SKM-1 treated with dmso at 0.1 percent for 144 hours (cell line): ENCODE measurements around the gene FLACC1.

ENCODE experiments used
- DNase-seq: peaks from one replicate; lab custom pipeline; 2025; ENCODE audit not compliant: unreplicated experiment; lab: John Stamatoyannopoulos, UW

FLACC1 gene

DNA sequence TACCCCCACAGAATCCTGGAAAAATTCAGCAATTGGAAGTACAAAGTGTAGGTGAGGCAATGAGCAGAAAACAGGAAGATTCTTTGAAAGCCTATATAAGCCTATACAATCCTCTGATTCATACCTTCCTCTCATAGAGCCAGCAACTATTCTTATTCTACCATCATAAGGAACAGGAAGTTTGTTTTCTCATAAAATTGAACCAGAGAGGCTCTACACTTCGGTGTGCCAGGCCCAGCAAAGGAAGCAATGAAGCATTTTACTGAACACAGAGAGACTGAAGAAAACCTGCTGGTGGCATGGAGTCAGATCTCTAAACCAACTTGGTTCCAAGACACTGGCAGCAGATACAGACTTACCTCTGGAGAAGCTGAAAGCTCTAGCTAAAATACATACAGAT, 78.1 kb downstream of the FLACC1 start:
- no peak for DNase-seq

DNA sequence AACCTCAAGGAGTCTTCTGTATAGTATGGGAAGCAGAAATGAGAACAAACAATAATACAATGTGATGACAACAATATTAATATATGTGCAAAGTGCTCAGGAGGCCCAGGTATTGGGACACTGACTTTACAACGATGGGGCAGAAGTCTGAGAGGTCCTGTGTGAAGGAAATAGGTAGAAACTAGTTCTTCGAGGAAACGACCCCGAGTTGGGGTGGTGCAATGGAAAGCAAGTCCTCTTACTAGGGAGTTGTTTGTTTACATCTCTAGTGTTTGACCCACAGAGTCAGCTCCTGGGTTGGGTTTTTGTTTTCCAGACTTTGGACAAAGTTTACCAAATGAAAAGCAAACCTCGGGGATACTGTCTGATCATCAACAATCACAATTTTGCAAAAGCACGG, 80.6 kb downstream of the FLACC1 start:
- DNase-seq, result no peak

DNA sequence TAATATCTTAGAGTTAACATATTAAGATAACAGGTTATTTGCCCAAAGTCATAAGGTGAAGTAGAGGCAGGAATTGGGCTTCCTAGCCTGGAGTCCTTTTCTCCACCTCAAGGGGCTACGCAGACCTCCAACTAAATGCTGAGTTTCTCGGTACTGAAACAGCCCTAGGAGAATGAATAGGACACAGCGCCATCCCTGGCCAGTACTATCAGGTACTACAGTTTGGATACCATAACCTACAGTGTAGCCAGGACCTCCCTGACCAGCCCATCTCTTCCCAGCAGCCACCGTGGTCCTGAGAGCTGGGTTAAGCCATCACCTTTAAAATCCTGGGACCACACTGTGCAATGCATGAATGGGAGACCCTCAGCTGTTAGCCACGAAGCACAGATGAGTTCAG, 81.2 kb downstream of the FLACC1 start:
- no peak for DNase-seq

DNA sequence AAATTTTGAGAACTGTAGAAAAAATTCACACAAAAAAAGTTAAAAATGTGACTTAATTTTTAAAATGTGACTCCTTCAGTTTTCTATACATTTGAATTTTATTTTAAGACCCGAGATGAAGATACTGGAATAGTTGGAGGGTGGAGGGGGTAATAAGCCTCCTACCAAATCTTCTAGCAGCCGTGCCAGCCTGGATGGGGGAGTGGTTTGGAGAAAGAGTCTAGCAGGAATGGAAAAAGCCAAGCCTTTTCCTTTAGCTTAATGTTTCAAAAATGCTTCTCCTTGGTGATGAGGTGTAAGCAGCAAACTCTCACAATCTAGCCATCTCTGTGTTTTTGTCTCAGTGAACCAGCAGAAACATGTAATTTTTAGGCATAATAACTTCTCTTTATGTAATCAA, 82.1 kb downstream of the FLACC1 start:
- no peak for DNase-seq

DNA sequence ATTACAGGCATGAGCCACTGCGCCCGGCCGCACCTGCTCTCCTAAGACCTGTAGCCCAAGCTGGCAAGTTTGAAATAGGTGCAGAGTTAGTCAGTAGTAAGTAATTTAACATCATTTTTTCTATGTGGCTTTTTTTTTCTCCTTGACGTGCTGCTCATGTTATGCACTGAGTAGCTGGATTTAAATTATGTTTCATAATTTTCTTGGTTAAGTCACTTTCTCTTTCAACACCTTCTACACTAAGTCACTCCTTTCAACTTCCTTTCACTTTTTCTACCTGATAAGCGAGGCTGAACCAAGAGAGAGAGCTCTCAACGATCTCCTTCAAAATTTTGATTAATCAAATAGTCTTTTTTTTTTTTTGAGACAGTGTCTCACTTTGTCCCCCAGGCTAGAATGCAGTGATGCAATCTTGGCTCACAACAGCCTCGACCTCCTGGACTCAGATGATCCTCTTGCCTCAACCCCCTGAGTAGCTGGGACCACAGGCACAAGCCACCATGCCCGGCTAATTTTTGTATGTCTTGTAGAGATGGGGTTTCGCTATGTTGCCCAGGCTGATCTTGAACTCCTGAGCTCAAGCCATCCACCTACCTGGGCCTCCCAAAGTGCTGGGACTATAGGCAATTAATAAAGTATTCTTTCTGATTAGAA, 83.7 kb downstream of the FLACC1 start:
- DNase-seq, result no peak

DNA sequence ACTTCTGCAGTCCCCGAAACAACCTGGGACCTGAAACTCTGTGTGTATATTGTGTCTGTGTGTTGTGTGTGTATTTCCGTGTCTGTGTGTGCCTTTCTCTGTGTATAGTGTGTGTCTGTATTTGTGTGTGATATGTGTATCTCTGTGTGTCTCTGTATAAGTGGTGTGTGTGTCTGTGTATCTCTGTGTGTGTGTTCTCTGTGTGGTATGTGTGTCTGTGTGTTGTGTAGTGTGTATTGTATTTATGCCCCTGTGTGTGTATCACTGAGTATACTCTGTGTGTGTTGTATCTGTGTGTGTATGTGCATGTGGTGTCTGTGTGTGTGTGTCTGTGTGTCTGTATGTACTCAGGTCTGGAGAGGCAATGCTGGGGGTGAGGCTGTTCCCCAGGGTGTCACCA, 85.2 kb downstream of the FLACC1 start:
- DNase-seq, result no peak

DNA sequence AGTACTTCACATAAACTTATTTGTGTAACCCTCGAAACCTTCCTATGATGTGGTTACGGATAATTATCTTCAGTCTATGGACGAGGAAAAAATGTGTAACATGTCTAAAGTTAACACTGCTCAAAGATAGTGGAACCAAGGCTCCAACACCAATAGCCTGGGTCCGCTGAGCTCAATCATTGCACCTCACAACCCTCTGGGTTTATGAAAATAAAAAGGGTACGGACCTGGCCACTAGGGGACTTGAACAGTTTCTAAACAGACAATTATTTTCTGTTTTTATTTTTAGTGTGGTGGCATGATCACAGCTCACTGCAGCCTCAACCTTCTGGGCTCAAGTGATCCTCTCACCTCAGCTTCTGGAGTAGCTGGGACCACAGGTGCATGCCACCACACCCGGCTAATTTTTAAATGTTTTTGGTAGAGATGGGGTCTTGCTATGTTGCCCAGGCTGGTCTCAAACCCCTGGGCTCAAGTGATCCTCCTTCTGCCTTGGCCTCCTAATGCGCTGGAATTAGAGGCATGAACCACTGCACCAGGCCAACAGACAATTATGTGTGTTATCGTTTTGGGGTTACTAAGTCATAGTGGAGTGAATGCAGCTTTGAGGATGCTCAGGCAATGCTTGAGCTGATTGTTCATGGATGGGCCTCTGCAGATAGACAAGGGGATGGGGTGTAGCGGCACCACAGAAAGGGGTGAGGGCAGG, 86.7 kb downstream of the FLACC1 start:
- DNase-seq, result no peak

DNA sequence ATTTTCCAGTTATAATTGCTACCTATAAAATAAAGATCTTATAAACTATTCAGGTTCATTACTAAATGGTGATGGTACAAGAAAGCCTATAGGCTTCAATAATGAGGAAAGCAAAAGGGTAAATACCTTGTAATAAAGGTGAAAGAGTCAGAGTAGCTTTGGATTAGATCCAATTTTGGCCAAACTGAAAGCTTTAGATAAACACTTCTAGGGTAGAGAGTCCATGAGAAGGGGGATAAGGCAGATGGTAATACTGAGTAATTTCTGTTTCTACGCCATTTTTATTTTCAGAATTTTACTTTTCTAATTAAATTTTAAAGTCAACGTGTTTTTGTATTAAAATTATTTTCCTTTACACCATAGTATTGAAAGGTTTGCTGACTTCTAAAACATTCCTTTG, 87.4 kb downstream of the FLACC1 start:
- no peak for DNase-seq

DNA sequence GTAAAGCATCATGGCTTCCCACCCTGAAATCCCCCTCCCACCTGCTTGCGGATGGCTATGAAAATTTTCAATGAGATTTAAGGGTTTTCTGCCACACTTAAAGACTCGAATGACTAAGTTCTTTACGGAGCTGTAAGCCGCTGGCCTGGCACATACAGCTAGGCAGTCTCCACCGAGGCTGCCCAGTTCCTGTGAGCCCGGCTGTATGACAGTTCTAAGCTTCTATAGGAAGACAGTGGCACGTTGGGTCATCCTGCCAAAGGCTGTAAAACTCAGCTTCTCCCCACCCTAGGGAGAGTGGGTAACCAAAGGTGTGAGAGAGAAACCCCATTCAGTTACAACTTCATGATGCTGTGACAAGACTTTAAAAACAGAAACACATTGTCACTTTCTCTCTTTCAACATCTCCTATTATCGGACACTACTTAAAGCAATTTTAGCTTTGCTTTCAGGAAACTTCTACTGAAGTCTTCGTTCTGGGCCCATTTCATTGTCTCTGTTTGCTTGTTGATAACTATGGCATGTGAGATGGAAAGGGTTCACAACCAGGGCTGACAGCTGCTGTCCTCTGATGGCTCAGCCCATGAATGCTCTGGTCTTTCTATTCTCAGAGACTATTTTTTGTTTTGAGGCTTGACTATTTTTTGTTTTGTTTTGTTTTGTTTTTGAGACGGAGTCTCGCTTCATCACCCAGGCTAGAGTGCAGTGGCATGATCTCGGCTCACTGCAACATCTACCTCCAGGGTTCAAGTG, 89.7 kb downstream of the FLACC1 start:
- no peak for DNase-seq

DNA sequence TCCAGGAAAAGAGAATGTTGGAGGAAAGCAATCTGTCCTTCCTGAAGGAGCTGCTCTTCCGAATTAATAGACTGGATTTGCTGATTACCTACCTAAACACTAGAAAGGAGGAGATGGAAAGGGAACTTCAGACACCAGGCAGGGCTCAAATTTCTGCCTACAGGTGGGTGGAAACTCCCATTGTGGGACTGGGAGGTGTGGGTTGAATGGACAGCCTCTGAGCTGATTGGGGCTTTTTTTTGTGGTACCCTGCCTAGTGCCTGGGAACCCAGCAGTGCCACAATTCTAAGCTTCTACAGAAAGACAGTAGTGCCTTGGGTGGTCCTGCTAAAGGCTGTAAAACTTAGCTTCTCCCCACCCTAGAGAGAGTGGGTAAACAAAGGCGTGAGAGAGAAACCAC, 90.5 kb downstream of the FLACC1 start:
- DNase-seq, result no peak

DNA sequence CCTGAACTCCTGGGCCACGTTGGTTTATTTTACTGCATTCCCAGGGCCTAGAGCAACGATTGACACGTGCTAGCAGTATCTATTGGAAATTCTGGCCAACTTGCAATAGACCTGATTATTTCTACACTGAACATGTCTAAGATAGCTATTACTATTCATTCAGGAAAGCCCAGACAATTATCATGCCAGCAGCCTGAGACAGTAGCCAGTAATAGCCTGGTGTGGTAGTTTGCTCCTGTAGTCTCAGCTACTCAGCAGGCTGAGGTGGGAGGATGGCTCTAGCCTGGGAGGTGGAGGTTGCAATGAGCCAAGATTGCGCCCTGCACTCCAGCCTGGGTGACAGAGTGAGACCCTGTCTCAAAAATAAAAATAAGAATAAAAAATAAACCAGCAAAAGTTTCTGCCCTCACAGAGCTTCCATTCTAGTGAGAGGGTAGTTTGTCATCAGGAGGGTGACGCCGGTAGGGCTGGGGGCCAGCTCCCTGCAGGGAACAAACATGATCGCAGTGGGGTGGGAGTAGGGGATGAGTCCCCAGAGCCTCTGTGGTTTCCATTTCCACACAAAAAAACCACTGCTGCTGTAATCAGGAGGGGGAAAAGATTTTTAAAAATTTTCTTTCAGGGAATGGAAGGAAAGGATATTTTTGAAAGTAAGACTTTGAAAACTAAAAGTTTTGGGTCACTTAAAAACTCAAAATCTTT, 92.5 kb downstream of the FLACC1 start:
- no peak for DNase-seq

DNA sequence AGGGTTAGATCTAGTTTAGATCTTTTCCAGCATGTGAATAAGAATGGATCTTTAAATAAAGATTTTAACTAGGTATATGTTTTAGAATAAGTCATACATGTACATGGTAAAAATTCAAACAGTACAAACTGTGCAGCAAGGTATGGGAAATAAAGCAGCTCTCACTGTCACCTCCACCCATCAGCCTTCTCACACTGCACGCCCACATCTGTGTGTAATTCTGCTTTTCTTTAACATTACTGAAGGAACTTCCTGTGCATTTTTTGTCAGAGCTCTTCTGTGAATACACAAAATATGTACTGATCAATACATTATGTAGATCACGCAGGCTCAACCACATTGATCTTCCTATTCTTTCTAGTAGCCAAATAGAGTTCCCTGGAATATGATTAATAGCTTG, 93.4 kb downstream of the FLACC1 start:
- no peak for DNase-seq

DNA sequence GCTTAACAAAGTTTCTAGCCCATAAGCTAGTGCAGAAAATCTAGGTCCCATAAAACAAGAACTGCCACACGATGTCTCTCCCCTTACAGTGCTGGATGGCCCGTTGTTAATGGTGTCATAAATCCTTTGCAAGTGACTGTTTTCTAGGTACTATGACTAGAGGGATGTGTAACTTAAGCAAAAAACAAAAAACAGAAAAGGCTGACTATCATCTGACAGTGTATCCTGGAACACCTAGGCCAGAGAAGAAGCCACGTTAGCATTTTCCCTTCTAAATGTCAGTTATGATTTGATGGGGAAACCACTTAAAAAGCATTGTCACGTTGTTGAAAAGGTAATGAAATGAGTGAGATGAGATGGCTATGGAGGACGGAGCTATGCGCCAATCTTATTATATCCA, 94.4 kb downstream of the FLACC1 start:
- no peak for DNase-seq

DNA sequence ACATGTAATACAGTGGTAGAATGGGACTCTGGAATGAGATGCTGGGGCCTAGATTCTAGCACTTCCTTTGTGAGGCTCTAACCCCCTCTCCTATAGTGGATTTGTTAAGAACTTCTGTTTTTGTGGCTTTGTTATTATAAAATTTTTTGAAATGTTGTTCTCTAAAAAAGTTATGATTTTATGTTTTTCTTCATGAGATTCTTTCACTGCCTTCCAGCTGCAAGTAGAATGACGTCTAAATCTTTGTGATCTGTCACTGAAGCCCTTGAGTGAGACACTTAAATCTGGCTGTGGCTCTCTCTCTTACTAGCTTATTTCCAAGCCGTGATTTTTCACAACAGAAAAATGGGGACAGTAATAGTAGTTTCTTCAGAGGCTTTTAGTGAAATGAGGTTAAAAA, 95.2 kb downstream of the FLACC1 start:
- no peak for DNase-seq

DNA sequence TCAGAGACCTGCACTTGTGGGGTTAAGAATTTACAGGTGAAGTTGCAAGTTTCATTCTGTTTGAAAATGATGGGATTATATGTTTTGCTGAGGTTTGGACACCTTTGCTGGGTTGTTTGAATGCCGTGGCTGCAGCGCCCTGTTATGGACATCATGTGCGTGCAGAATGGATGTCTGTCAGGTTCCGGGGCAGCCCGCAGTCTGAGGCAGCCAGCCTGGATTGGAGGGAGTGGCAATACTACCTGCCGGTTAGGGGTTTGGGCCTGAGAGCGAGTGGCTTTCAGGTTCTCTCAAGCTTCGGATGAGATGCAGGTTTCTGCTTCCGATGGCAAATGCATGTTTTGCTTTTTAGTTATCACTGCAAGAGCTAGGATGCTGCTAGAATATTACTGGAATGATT, 95.7 kb downstream of the FLACC1 start:
- DNase-seq, result no peak

DNA sequence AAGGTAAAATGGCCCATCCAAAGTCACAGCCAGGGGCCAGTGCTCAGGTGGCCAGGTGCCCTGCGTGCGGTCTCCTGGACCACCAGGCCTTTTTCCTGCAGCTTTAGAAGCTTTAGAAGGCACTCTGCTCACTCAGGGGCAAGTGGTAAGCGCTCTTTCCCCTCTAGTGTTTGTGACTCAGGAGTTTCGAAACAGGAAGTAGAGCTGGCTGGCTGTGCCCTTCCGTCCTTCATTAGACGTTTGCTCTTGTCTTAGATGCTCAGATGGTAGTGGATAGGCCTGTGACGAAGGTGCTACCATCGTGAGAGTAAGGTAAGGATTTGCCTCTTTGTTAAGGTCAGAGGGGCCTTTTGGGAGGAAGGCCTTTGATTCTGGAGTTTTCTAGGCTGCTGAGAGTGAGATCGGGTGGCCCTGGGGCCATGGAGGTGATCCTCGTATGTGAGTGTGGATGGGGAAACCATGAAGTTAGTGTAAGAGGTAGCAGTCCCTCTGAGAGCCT, 96.8 kb downstream of the FLACC1 start, which contains the start of gene CASP8:
Gene CASP8, plus strand, starts transcription at position 235 of the 499 bp plus-strand sequence. CDS start 5,951 bp downstream, outside the sequence.
- DNase-seq, result peak; percentile 93

DNA sequence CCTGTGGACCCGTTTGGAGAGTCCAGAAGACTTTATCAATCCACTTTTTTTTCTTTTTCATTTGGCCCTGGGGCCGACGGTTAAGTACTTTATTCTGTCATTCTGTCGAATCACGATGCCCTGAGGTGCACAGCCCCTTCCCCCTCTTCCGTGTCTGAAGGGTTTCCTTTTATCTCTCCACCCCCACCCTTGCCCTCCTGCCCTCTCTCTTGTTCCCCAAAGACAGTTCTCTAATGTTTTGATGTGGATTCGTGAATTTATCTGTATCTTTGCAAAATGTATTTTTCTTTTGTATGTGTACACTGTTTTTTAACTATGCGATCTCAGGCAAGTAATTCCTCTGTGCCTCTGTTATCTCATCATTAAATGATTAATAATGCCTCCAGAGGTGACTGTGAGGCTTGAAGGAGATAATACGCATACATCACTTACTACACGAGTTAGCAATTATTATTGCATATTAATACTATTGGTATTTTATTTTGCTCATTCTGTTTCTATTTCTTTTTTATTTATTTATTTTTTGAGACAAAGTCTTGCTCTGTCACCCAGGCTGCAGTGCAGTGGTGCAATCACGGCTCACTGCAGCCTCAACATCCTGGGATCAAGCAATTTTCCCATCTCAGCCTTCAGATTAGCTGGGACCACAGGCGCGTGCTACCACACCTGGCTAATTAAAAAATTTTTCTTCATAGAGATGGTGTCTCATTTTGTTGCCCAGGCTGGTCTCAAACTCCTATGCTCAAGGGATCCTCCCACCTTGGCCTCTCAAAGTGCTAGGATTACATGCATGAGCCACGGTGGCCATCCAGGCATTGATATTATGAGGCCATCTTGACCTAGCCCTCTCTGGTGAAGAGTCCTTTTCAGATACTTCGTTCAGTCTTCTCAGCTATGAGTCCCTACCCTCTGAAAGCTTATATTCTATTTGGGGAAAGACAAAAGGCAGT, 98.2 kb downstream of the FLACC1 start:
- peak; percentile 76 for DNase-seq

DNA sequence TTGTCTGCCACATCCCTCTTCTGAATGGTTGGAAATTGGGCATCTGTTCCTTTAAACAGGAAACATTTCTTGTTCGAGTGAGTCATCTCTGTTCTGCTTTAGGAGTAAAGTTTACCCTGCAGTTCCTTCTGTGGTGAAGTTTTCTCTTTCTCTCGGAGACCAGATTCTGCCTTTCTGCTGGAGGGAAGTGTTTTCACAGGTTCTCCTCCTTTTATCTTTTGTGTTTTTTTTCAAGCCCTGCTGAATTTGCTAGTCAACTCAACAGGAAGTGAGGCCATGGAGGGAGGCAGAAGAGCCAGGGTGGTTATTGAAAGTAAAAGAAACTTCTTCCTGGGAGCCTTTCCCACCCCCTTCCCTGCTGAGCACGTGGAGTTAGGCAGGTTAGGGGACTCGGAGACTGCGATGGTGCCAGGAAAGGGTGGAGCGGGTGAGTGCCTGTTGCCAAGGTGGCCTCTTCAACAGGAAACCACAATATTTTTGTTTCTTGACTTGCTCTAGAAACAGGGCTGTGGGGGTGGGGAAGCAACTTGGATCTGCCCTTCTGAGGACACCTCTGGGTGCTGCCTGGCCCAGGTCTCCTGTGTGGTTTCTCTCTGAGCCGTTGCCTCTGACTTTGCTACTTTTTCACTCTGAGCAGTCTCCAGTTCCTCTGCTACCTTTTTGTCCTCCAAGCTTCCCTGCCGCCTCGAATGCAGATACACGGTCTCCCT, 99.0 kb downstream of the FLACC1 start:
- peak; percentile 95 for DNase-seq

DNA sequence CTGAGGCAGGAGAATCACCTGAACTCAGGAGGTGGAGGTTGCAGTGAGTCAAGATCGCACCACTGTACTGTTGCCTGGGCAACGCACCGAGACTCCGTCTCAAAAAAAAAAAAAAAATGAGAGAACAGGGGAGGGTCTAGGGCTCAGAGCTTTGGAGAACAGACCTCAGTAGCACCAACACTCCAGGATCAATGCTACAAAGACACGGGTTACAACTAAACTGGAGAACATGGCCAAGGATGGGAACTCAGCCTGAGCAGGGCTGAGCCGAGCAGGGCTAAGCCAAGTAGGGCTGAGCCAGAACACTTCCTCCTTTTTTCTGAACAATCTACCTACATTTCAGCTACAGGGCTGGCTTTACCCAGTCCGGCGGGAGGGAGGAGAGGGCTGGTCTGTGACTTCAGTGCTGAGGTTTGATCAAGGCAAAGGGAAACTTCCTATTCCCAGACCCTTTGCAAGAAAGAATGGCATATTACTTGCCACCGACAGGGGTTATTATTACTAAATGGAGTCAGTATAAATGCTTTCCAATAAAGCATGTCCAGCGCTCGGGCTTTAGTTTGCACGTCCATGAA, 99.7 kb downstream of the FLACC1 start:
- DNase-seq, result peak; percentile 91
